ENCODE data around the gene ST6GALNAC2.
"Not testable (repeated sequence)": the region's sequence is repeated elsewhere in the genome, so short reads cannot be mapped to it uniquely, and the experiment has no call there.

ST6GALNAC2 gene

DNA sequence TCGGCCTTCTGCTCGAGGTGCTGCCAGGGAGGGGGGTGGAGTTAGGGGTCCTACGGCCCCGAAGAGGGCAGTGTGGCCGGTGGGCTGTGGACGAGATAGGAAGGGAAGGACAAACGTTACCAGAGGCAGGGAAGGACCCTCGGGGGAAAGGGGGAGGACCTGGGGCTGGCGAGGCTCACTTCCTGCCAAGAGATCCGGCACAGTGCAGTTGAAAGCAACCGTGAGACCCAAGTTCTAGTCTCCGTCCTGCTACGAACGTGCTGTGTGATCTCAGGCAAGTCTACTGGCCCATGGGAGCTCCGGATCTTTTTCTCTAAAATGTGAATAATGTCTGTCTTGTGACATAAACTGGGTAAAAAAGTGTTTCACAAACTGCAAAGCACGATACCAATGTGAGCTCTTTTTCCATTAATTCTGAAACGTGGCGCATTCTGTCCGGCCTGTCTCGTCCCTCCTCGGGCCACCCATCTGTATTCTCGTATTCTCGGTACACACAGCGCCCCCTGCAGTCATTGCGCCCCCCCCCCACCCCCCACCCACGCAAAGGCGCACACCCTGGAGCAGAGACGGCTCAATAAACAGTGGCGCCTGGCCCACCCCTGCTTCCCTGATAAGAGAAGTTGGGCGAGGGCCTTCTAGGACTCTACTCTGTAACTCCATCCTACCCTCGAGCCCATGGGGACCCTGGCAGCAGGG, 57.0 kb downstream of the ST6GALNAC2 start:
- DNase-seq (ENCODE audit: low read depth in 1 of 2, low spot score in 1 of 2): no peak

DNA sequence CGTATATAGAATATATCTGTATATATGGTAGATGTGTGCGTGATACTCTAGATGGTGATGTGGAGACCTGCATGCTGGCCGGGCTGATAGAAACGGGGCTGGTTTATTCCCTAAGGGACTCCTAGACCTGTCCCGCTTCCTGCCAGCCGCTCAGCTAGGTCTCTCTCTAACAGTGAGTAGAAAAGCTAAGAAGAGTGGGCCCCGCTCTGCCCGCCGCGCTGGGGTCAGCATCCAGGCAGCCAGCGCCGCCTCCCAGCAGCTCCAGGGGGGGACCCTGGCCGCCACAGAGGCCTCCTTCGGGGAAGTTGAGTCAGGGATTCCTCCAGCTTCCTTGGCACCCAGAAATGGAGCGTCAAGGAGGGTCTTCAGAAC, 57.5 kb downstream of the ST6GALNAC2 start:
- no peak for DNase-seq (ENCODE audit: low read depth in 1 of 2, low spot score in 1 of 2)

DNA sequence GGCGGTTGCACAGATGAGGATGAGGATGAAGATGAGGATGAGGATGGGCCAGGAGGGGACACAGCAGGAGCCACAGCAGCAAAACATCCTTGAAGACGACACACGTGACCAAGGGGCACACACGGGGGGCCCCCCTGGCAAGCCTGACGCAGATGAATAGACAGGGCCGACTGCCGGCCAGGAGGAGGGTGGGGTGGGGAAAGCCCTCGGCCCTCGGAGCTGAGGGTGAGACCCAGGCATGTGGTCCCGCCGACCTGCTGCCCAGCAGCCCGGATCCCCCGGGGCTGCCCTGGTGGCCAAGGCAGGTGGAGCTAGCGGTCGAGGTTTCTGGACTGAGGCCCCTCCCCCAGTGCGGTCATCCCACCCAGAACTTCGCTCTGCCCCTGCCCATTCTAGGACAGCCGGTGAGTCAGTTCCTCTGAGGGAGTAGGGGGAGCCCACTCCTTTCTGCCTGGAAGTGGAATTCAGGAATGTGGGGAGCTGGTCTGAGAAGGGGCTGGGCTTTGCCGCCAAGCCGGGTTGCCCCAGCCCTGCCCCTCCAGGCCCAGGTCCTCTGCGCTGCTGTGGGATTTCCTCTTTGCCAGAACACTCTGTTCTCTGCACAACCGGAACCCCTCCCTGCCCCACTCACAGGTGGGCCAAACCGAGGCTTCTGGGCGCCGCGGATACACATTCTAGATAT, 58.1 kb downstream of the ST6GALNAC2 start:
- no peak for DNase-seq (ENCODE audit: low read depth in 1 of 2, low spot score in 1 of 2)

DNA sequence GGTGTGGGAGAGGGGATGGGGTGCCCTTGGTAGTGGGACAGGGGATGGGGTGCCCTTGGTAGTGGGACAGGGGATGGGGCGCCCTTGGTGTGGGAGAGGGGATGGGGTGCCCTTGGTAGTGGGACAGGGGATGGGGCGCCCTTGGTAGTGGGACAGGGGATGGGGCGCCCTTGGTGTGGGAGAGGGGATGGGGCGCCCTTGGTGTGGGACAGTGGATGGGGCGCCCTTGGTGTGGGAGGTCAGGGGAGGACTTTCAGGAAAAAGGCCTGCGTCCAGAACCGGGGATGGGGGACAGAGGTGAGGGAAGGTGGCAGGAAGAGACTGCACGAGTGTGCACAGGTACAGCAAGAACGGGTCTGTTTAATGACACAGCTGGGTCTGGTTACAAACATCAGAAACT, 58.6 kb downstream of the ST6GALNAC2 start:
- not testable (repeated sequence) for DNase-seq (ENCODE audit: low read depth in 1 of 2, low spot score in 1 of 2)

DNA sequence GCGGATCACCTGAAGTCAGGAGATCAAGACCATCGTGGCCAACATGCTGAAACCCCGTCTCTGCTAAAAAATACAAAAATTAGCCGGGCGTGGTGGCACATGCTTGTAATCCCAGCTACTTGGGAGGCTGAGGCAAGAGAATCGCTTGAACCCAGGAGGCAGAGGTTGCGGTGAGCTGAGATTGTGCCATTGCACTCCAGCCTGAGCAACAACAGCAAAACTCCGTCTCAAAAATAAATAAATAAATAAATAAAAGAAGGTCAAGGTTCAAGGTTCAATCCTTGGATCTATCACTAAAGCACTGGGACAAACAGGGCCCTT, 60.2 kb downstream of the ST6GALNAC2 start:
- DNase-seq (ENCODE audit: low read depth in 1 of 2, low spot score in 1 of 2): not testable (repeated sequence)

DNA sequence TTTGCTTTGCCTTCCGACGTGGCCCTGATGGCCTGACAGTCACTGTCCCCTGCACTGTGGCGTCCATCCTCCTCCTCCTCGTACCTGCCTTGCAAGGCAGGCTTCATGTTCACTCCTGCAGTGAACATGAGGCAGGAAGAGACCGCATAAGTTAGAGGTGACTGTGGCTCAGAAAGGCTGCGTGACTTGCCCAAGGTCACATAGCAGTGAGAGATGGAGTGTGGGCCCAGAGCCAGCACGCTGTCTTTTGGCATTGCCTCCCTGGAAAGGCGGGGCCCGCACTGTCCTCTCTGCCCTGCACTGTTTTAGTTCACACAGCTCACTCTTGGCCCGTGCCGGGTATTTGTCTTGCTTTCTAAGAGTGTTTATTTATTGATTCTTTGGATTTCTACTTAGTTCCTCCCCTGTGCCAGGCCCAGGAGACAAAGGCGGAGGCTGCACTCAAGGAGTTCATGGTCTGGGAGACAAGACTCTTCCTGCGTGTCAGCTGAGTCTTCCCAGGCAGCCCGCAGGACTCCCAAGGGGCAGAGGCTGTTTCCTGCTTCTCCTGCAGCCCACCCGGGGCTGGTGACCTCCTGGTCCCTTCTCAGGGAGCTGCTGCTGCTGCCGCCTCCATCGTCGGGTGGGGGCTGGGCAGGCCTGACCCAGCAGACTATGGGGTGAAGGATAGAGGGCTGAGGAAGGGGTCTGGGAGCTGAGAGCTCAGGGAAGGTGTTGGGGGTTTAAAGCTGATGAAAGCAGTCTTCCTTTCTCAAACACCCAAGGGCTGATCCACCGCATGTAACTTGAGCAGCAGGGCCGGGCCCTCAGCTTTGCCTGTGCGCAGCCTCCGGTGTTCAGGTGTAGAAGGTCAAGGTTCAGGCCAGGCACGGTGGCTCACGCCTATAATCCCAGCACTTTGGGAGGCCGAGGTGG, 60.8 kb downstream of the ST6GALNAC2 start:
- no peak for DNase-seq (ENCODE audit: low read depth in 1 of 2, low spot score in 1 of 2)

DNA sequence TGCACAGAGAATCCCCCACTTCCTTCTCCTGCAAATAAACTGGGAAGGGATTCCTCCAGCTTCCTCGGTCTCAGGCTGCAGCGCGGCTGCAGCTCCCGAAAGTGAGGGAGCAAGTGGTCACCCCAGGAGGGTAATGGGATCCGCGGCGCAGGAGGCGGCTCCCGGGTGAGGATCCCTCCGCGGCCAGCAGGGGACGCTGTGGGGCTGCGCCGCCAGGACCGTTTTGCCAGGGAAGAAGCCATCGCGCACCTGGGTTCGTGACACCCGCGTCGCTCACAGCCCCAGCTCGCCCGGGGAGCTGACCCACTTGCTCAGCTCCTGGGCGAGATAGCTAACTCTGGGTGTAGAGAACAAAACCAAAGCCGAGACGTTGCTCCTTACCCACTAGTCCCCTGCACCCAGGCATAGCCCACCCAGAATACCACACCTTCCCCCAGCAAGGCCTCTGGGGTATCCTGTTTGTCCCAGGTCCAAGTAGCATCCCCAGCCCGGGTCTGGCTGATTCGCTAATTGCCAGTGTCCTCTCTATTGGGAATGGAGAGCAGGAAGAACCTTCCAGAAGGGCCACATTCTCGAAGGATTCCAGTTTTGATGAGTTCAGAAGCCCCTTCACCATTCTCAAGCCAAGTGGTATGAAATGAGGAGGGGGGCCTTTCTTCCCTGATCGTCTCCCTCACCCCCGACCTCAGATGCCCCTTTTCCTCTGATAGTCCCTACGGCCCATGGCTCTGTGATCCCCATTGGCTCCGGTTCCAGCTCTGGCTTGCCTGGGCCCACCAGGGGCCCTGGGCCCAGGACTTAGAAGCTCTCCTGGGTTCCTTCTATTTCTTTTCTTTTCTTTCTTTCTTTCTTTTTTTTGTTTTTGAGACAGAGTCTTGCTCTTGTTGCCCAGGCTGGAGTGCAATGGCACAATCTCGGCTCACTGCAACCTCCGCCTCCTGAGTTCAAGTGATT, 62.3 kb downstream of the ST6GALNAC2 start:
- peak; percentile 70 to 74 for DNase-seq (ENCODE audit: low read depth in 1 of 2, low spot score in 1 of 2)

DNA sequence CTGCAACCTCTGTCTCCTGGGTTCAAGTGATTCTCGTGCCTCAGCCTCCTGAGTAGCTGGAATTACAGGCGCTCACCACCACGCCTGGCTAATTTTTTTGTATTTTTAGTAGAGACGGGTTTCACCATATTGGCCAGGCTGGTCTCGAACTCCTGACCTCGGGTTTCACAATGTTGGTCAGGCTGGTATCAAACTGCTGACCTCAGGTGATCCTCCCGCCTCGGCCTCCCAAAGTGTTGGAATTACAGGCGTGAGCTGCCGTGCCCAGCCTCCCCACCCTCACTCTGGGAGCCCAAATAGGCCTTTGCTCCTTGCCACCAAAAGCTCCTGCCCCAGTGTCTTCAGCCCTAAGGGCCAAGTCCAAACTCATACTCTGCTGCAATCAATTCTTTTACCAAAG, 64.0 kb downstream of the ST6GALNAC2 start:
- DNase-seq (ENCODE audit: low read depth in 1 of 2, low spot score in 1 of 2): not testable (repeated sequence)

DNA sequence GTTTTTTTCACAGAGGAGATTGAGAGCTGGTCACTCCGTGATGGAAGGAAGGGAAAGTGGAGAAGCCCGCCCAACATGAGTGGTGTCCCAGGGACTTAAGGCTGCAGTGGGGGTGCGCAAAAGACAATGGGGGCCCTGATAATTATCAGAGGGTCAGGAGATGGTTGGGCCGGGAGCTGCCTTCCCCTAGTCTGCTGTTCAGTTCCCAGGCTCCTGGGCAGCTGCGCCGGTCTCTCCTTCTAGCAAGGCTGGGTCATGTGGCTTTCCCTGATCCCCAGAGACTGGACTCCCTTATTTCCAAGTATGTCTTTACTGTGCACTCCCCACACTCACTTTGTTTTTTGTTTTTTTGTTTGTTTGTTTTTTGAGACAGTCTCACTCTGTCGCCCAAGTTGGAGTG, 64.4 kb downstream of the ST6GALNAC2 start:
- DNase-seq (ENCODE audit: low read depth in 1 of 2, low spot score in 1 of 2): no peak

DNA sequence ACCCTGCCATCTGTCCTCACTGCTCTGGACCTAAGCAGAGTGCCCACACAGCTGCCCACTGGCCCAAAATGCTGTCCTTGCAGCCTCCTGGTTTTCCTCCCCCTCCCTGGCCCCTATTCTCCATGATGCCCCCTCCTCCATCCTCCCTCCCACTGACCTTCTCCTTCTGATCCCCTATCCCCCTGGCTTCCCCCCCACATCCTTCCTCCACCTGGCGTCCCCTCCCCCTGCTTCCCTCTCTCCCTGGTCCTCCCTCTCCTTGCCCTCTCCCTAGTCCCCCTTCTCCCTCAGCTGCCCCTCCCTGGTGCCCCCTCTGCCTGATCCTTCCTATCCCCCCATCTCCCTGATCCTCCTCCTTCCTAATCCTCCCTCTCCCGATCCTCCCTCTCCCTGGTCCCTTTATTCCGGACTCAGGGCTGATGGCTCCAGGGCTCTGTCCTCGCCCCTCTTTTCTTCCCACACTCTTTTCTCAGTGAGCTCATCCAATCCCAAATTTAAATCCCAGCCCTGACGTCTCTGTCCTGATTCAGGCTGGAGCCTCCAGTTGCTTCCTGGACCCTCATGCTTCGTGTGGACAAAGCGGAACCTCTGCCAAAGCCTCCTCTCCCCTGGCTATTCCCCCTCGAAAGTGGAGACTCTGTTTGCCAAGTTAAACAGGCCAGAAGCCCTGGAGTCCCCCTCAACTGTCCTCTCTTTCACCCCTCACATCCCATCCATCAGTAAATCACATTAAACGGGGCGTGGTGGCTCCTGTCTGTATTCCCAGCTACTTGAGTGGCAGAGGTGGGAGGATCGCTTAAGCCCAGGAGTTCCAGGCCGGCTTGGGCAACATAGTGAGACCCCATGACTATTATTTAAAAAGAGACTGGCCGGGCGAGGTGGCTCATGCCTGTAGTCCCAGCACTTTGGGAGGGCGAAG, 66.4 kb downstream of the ST6GALNAC2 start:
- no peak for DNase-seq (ENCODE audit: low read depth in 1 of 2, low spot score in 1 of 2)

DNA sequence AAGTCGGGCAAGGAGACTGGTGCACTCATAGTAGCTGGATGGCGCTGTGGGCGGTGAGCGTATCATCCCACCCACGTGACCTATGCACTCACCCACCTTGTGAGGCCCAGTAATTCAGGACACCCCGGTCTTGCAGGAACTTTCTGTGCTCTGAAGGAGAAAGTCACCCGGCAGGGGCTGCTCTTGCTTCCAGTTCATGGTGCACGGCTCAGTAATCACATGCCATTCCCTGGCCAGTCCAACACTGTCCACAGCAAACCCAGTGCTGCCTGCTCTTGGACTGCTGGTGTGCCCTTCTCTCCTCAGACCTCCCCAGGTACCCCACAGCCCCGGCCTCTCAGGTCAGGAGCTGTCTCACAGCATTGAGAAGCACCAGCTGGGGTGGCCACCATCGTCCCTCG, 68.0 kb downstream of the ST6GALNAC2 start:
- DNase-seq (ENCODE audit: low read depth in 1 of 2, low spot score in 1 of 2): no peak

Measured in stimulated activated CD4-positive, alpha-beta T cell treated with anti-CD3 and anti-CD28 coated beads, Interleukin-15, amount 100 ng/mL, for 1 hour (primary cell).